ENCODE measurements around the gene ITGA3. TPM values are rescaled to one million over a fixed set of nuclear protein-coding genes. Genes with fewer than 3 reads are reported as not detected.

The ITGA3 gene
- total RNA-seq, 1 donor: 266 TPM

- TF ChIP-seq CTCF (IDR thresholded peaks at IDR 0.05; ENCODE audit: insufficient read depth, low read depth, low read length): no peak
- H3K4me3 ChIP-seq (ENCODE audit: low read depth, low read length): no peak overlapping the region
- DNase-seq (ENCODE audit: low read depth): peak; percentile 71
Observed at GRCh38 chr17:50051082-50051576, 4.8 kb upstream of the ITGA3 start.

GRCh38 chr17:50051606-50052005, 4.3 kb upstream of the ITGA3 start:
- DNase-seq (ENCODE audit: low read depth): no peak
- no peak for TF ChIP-seq CTCF (IDR thresholded peaks at IDR 0.05; ENCODE audit: insufficient read depth, low read depth, low read length)
- H3K4me3 ChIP-seq (ENCODE audit: low read depth, low read length): no peak overlapping the region

GRCh38 chr17:50052241-50052796, 3.6 kb upstream of the ITGA3 start:
- H3K4me3 ChIP-seq (ENCODE audit: low read depth, low read length): no peak overlapping the region
- no peak for DNase-seq (ENCODE audit: low read depth)
- no peak for TF ChIP-seq CTCF (IDR thresholded peaks at IDR 0.05; ENCODE audit: insufficient read depth, low read depth, low read length)

GRCh38 chr17:50052822-50053653, 2.9 kb upstream of the ITGA3 start:
- H3K4me3 ChIP-seq (ENCODE audit: low read depth, low read length): no peak overlapping the region
- TF ChIP-seq CTCF (IDR thresholded peaks at IDR 0.05; ENCODE audit: insufficient read depth, low read depth, low read length): no peak
- DNase-seq (ENCODE audit: low read depth): peak; percentile 78

- TF ChIP-seq CTCF (IDR thresholded peaks at IDR 0.05; ENCODE audit: insufficient read depth, low read depth, low read length): no peak
- peak; percentile 81 for DNase-seq (ENCODE audit: low read depth)
- no peak overlapping the region for H3K4me3 ChIP-seq (ENCODE audit: low read depth, low read length)
Observed at GRCh38 chr17:50053654-50053960, 2.3 kb upstream of the ITGA3 start.

- peak overlapping the region; percentile 79 for H3K4me3 ChIP-seq (ENCODE audit: low read depth, low read length)
- DNase-seq (ENCODE audit: low read depth): peak; percentile 37
Observed at GRCh38 chr17:50055055-50055425, 870 bp upstream of the ITGA3 start.

More at GRCh38 chr17:50055055-50055425, 870 bp upstream of the ITGA3 start:
- TF ChIP-seq CTCF (IDR thresholded peaks at IDR 0.05; ENCODE audit: insufficient read depth, low read depth, low read length): no peak
